Right atrium auricular region (tissue), 2 donors: ENCODE measurements around the gene REXO2. TPM values are rescaled to one million over a fixed set of nuclear protein-coding genes. Genes with fewer than 3 reads are reported as not detected.

Experiments used
- DNase-seq: peaks from one replicate; pipeline ENCODE4 v3.0.0-alpha.2; 2019; ENCODE audit warnings: low spot score
- H3K27ac ChIP-seq, 2 donors: fragments of 200-600 bp; sonication (generic); 1 replicate in 1 of 2; 2 replicates in 1 of 2; pipeline ENCODE4 v1.5.1; 2016 to 2019
- H3K27me3 ChIP-seq, 2 donors: fragments of 200-600 bp; sonication (generic); one replicate each; pipeline versions ENCODE4 v1.5.1 to v1.6.0; 2017 to 2019
- H3K36me3 ChIP-seq: fragments of 200-600 bp; sonication (generic); one replicate; pipeline ENCODE4 v1.5.1; 2016
- H3K4me1 ChIP-seq, 2 donors: fragments of 200-600 bp; sonication (generic); one replicate each; pipeline versions ENCODE4 v1.5.1 to v1.6.0; 2017 to 2019
- H3K4me3 ChIP-seq, 2 donors: fragments of 200-600 bp; sonication (generic); 1 replicate in 1 of 2; 2 replicates in 1 of 2; pipeline ENCODE4 v1.5.1; 2017 to 2019; ENCODE audit warnings: mild to moderate bottlenecking in 1 of 2, moderate library complexity in 1 of 2
- H3K9me3 ChIP-seq, 2 donors: fragments of 200-600 bp; sonication (generic); one replicate each; pipeline ENCODE4 v1.5.1; 2019
- CTCF ChIP-seq, 2 donors: fragments of 200-600 bp; sonication (generic); IDR thresholded peaks; one replicate each; pipeline ENCODE4 v1.5.1; 2019; ENCODE audit warnings: antibody characterized with exemption in 2 of 2
- total RNA-seq, 2 donors: library from RNA; depleted of rRNA; stranded (reverse); fragments of >200 nt; gene quantifications; one replicate each; pipeline ENCODE4 v1.1.0, GENCODE V29; 2016

Gene REXO2
- total RNA-seq, 2 donors from 2014 or later, result 129 to 144 TPM

GRCh38 chr11:114442536-114442935 is 3.3 kb downstream of the REXO2 start:
- no peaks in the 10 kb centered on the region for H3K9me3 ChIP-seq
- no peak for TF ChIP-seq CTCF (IDR thresholded peaks at IDR 0.05)
- DNase-seq, result no peak
- peaks cover 9% of the 10 kb centered on the region for H3K36me3 ChIP-seq
- no peak overlapping the region for H3K27ac ChIP-seq
- H3K4me3 ChIP-seq, result no peak overlapping the region
- H3K4me1 ChIP-seq, result peaks cover 0 to 17% of the 10 kb centered on the region in 2 donors
- no peaks in the 10 kb centered on the region for H3K27me3 ChIP-seq

GRCh38 chr11:114447444-114447843 is 8.2 kb downstream of the REXO2 start:
- TF ChIP-seq CTCF (IDR thresholded peaks at IDR 0.05), result no peak
- Histone ChIP-seq H3K27ac (no peak overlapping the region), H3K36me3 (peaks cover 31% of the 10 kb centered on the region), H3K9me3 (no peaks in the 10 kb centered on the region), H3K4me1 (peaks cover 0 to 4% of the 10 kb centered on the region in 2 donors), H3K4me3 (no peak overlapping the region), H3K27me3 (no peaks in the 10 kb centered on the region)
- DNase-seq, result no peak

- TF ChIP-seq CTCF (IDR thresholded peaks at IDR 0.05), result no peak
- DNase-seq, result no peak
- Histone ChIP-seq H3K36me3 (peaks cover 31% of the 10 kb centered on the region), H3K4me1 (peaks cover 0 to 4% of the 10 kb centered on the region in 2 donors), H3K9me3 (no peaks in the 10 kb centered on the region), H3K4me3 (no peak overlapping the region), H3K27ac (no peak overlapping the region), H3K27me3 (no peaks in the 10 kb centered on the region)
Observed at GRCh38 chr11:114447892-114448291, 8.6 kb downstream of the REXO2 start.

- DNase-seq, result no peak
- no peaks in the 10 kb centered on the region for H3K9me3 ChIP-seq
- H3K27me3 ChIP-seq, result no peaks in the 10 kb centered on the region
- H3K4me3 ChIP-seq, result no peak overlapping the region
- peaks cover 31% of the 10 kb centered on the region for H3K36me3 ChIP-seq
- H3K27ac ChIP-seq, result no peak overlapping the region
- no peak for TF ChIP-seq CTCF (IDR thresholded peaks at IDR 0.05)
- H3K4me1 ChIP-seq, result peaks cover 0 to 4% of the 10 kb centered on the region in 2 donors
Observed at GRCh38 chr11:114448749-114449482, 9.6 kb downstream of the REXO2 start.

GRCh38 chr11:114449845-114450244 is 10.6 kb downstream of the REXO2 start:
- DNase-seq, result no peak
- no peaks in the 10 kb centered on the region for H3K9me3 ChIP-seq
- H3K27ac ChIP-seq, result no peak overlapping the region
- no peaks in the 10 kb centered on the region for H3K27me3 ChIP-seq
- H3K4me1 ChIP-seq, result peaks cover 0 to 4% of the 10 kb centered on the region in 2 donors
- peaks cover 31% of the 10 kb centered on the region for H3K36me3 ChIP-seq
- TF ChIP-seq CTCF (IDR thresholded peaks at IDR 0.05), result no peak
- no peak overlapping the region for H3K4me3 ChIP-seq

GRCh38 chr11:114452399-114452798 is 13.1 kb downstream of the REXO2 start:
- H3K9me3 ChIP-seq, result no peaks in the 10 kb centered on the region
- TF ChIP-seq CTCF (IDR thresholded peaks at IDR 0.05), result no peak
- no peaks in the 10 kb centered on the region for H3K27me3 ChIP-seq
- DNase-seq, result no peak
- no peak overlapping the region for H3K27ac ChIP-seq
- peaks cover 0 to 4% of the 10 kb centered on the region in 2 donors for H3K4me1 ChIP-seq
- H3K36me3 ChIP-seq, result peaks cover 33% of the 10 kb centered on the region
- no peak overlapping the region for H3K4me3 ChIP-seq
